ENCODE measurements around the gene AMIGO3. TPM values are rescaled to one million over a fixed set of nuclear protein-coding genes. Genes with fewer than 3 reads are reported as not detected.

Gene AMIGO3
- polyA plus RNA-seq, 1 donor, result 4.8 TPM

DNA sequence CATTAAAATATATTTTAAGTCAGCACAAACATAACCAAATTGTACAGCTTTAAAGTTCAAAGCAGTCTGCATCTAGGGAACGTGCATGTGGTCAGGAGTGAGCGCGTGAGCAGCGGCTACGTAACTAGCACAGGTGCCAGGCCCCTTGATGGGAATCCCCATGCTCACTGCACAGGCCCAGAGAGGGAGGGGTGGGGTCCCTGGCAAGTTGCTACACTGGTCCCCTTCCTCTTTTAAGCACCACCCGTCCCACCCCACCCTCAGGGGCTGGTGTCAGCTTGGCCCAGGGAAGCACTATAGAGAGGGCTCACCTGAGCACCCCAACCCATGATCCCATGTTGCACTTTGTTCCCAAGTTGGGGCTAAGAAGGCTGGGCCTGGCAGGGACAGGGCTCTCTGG is 5.1 kb upstream of the AMIGO3 start:
- DNase-seq, result no peak

DNA sequence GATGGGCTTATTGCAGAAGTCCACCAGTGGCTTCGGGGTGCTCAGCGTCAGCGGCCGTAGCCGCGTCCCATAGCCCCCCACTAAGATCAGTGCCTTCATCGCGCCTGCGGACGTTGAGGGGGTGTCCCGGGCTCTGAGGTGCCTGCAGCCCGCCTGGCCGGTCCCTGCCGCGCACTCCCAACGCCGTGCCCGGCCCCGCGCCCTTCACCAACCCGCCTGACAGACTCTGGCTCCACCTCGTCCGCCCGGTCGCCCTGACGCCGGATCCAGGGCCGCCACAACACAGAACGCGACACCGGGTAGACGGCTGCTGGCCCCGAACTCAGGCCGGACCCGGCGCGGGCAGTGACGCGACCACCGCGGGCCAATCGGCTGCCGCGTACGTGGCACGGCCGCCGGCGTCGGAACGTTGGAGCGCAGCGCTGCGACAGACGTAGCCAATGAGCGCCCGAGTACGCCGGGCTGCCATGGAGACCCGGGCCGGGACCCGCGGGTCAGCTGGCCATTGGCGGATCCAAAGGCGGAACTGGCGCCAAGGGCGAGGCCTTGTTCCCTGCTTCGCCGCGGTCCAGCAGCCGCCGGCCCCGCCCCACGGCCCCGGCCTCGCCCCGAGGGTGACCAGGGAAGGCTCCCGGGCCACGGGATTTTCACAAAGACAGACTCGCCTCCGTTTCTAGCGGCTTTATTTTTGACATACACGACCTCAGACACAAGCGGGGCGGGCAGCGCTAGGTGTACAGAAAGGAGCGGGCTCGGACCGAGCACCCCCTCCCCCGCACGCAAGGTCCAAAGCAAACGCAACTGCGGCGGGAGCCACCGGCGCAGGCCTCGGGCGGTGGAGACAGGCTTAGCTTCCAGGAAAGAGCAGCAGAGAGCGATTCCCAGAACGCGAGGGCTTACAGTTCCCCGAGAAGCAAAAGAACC is 4.4 kb upstream of the AMIGO3 start, which contains the start of gene GMPPB:
GMPPB (minus strand) TSS at position 324 of the 924 bp plus-strand sequence; CDS start at position 99, 225 bp downstream.
- DNase-seq, result peak; percentile 99

DNA sequence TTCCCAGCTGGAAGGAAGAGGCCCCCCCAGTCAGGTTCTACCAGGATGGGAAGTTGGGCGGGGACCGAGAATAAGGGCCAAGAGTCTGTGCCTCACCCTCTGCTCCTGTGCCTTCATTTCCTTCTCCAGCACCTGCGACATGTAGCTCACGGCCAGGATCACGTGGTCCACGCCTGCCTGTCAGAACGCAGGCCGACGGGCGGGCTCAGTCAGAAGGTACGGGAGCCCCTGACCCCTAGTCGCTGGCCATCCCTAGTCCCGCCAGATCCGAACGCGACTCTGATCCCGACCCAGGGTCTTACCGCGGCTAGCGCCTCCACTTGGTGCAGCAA is 3.8 kb upstream of the AMIGO3 start:
- DNase-seq, result no peak

DNA sequence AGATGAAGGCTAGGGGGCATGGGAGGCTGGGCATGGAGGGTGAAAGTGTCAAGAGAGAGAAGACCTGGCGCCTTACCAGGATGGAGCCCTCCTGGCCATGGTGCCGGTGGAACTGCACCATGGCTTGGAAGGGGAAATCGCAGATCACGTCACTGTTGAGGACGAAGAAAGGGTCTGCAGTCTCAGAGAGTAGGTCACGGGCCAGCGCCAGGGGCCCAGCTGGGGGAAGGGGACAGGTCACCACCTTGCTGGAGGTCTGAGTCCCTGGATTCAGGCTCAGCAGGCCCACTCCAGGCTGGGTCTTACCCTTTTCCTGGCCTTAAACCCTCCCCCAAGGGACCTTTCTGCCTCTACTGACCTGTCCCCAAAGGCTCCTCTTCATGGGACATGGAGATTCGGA is 3.4 kb upstream of the AMIGO3 start:
- DNase-seq, result no peak

DNA sequence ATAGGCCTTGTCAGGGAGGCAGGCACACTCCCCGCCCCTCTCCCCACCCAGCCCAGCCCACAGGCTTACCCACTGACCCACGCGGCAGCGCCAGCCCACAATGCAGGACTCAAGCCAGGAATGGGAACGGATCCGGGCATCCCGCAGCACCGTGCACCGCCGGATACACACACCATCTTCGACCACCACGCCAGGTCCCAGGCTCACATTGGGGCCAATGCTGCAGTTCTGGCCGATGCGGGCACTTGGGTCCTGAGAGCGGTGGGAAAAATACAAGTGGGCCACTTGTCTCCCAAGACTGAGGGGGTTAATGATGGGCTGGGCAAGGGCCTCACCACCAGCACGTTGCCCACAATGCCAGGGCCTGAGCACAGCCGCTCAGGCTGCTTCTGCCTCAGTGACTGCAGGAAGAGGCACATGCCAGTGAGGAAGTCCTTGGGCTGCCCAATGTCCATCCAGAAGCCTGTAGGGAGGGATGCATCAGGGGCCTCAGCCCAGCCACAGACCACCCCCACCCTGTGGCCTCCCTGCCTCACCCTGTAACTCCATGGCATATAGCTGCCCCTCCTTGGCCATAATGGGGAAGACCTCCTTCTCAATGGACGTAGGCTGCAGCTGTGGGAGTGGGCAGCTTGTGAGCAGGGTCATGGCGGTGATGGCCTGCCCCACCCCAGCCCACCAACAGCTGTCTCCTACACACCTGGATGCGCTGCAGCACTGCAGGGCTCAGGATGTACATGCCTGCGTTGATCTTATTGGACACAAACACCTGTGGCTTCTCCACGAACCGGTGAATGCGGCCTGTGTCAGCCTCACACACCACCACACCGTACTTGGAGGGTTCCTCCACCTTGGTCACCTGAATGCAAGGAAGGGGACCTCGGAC is 2.7 kb upstream of the AMIGO3 start:
- DNase-seq, result no peak

DNA sequence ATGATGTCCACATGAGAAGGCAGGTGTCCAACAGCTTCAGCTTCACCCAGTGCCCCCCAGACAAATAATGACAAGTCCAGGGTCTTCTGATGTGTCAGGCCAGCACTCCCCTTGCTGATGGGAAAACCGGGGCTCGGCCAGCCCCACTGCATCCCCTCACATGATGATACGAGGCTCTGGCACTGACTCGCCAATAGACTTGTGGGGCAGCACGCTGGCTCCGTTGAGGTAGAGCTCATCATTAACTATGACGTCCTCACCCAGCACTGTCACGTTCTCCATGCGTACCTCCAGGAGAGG is 2.1 kb upstream of the AMIGO3 start:
- no peak for DNase-seq

DNA sequence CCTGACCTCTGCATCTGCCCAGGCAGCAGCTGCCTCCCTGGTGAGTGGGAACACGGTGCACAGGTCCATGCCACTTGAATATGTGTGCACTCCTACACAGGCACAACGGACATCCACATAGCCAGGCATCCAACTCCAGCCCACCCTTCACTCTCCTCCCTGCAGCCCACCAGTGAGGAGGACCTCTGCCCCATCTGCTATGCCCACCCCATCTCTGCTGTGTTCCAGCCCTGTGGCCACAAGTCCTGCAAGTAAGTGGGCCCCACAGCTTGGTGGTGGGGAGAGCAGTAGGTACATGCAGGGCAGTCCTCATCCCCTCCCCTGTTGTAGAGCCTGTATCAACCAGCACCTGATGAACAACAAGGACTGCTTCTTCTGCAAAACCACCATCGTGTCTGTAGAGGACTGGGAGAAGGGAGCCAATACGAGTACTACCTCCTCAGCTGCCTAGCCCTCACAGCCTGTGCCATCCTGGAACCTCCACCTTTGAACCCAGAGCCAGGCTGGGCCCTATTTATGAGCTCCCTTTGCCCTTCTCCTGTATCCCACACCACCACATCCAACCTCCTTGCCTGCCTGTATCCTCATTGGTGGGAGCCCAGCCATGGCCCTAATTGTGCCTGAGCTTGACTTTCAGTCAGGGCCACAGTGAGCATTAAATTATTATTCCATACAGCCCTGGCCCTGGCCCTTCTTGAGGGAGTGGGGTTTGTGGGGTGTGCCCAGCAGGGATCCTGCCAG is 1.5 kb upstream of the AMIGO3 start:
- no peak for DNase-seq

DNA sequence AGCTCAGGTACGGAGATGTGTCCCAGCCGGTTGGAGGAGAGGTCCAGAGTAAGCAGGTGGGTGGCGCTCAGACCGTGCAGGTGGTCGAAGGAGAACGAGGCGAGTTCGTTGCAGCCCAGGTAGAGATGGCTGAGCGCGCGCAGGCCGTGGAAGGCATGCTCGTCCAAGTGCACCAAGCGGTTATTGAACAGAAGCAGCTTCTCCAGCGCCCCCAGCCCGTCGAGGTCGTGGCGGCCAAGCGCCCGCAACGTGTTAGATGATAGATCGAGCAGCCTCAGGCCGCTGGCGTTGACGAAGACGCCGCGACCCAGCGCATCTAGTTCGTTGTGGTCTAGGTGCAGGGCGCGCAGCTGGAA is 648 bp downstream of the AMIGO3 start:
- DNase-seq, result no peak

DNA sequence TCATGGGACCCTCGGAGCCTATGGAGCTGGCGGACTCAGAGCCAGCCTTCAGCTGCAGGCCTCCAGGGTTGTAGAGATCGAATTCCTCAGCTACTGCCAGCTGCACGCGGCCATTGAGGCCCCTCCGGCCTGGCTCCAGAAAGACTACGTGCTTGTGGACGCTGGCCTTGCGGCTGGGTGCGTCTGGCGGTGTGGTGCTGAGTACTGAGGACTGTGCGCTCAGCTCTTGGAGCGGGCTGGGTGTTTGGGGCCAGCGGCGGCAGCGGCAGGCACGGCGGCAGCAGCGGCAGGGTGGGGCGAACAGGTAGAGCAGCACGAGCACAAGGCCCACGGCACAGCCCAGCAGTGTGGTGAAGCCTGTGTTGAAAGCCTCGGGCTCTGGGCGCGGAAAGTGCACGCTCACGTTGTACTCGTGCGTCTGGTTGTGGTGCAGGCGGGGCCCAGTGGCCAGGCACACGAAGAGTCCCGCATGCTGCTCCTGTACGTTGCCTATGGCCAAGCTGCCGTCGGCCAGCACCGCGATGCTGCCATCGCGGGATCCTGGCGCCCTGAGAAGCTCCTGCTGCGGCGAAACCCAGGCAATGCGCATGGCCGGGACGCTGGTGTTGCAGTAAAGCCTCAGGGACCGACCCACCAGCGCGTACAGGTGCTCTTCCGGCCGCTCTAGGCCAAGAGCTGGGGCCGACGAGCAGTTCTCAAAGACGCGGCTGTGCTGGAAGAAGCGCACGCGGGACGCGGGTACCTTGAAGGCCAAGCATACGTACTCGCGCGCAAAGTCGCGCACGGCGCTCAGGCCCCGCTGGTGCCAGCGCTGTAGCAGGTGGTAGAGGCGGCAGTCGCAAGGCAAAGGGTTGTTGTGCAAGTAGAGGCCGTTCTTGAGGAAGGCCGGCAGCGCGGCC is 1.3 kb downstream of the AMIGO3 start:
- no peak for DNase-seq

DNA sequence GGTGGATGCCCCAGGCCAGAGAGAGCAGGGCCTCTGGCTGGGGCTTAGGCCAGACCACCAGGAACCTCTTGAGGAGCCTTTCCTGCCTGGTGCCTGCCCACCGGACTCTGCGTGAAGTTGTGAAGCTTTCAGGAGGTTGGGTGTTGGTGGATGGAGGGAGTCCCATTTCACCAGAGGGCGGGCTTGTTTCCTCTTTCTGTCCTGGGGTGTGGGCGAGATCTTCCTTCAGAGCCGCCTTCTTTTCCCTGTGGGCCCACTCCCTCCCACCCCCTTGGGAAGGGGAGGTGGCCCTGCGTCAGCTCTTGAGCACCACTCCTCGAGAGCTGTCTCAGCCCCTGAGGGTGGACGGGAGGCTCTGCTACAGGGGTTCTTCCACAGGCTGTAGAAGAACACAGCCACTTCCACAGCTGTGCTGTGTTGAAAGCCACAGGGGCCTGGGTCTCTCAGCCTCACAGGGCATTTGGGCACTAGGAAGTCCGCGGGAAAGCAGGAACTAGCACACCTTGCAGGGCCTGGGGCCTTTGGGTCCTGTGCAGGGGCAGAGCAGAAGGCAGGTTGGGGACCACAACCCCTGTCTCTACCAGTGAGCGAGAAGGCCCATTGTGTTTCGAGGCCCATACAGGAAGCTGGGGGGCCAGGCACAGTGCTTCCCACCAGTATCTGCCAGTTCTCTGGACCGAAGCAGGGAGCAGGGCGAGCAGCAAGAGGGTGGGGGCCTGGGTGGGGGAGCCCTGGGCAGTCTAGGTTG is 2.1 kb downstream of the AMIGO3 start:
- no peak for DNase-seq

DNA sequence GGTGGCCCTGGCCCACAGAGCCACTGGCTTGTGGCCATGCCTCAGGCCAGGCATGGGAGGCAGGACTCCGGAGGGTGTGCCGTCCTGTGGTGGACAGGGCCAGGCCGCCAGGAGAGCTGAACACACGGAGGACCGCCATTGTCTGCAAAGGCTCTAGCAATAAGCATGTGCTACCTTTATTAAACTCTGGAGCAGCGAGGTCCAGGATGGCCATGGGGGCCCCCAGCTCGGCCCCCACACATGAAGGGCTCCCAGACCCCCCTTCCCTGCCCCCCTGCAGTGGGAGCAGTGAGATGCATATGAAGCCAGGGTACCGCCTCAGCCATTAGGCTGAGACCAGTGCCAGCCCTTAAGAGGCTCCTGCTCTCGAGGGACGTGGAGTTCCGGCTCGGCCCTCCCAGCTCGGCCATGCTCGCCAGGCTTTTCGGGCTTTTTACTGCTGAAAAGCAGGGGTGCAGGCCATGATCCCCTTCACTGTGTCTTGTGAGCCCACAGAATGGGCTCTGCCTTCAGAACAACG is 2.7 kb downstream of the AMIGO3 start:
- DNase-seq, result no peak

DNA sequence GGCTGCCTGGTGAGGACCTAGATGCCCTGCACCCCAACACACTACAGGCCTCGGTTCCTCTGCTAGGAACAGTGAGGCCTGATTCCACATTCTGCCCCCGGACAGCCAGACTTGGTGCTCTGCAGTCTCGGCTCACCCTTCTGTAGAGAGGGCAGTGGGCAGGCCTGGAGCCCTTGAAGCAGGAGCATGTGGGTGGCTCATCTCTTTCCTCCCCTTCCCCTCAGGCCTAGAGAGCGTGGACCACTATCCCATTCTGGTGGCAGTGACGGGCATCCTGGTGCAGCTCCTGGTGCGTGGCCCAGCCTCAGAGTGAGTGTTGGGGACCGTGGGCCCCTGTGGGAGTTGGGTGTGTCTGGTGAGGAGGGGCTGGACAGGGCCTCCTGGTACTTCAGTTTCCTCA is 3.3 kb downstream of the AMIGO3 start:
- no peak for DNase-seq

DNA sequence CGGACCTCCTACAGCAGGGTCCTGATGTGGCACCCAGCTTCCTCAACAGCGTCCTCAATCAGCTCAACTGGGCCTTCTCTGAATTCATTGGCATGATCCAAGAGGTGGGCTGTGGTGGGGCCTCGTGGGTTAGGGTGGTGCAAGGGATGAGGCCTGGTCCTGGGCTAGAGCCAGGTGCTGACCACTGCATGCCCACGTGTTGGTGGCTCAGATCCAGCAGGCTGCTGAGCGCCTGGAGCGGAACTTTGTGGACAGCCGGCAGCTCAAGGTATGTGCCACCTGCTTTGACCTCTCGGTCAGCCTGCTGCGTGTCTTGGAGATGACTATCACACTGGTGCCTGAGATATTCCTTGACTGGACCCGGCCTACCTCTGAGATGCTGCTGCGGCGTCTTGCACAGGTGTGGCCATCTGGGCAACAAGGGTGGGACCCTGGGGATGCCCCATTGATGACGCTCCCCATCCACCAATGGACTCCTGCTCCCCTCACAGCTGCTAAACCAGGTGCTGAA is 3.8 kb downstream of the AMIGO3 start:
- no peak for DNase-seq

DNA sequence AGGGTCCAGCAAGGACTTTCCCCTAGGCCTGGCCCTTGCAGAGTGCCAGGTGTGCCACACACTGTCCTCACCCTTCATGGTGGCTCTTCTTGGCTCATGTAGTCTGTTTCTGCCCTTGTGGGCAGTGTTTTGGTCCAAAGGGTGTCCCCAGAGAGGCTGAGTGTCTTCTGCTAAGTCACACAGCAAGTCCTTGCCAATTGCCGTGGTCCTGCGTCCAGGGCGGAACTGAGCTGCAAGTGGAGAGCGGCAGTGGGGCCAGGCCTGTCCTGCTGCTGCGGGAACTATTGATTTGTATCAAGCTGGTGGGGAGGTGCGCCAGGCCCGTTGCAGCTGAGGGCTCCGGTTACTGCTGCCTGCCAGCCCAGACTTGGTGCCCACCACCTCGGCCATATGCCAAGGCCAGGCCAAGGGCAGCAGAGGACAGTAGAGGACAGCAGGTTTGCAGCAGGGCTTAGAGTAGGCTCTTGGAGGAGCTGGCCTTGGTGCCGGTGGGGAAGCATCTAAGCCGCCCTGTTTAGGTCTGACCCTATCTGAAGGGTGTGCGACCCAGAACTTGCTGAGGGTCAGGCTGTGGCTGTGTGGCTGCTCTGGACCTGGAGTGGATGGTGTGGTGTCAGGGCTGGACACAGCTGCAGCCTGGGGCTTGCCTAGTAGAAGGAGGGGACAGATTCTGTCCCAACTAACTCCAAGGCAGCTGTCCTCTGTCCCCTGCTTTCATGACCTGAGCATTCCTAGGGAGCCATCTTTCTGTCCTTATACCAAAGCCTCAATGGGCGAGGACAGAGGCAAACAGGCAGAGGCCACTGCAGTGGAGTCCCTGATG is 4.5 kb downstream of the AMIGO3 start:
- DNase-seq, result no peak

DNA sequence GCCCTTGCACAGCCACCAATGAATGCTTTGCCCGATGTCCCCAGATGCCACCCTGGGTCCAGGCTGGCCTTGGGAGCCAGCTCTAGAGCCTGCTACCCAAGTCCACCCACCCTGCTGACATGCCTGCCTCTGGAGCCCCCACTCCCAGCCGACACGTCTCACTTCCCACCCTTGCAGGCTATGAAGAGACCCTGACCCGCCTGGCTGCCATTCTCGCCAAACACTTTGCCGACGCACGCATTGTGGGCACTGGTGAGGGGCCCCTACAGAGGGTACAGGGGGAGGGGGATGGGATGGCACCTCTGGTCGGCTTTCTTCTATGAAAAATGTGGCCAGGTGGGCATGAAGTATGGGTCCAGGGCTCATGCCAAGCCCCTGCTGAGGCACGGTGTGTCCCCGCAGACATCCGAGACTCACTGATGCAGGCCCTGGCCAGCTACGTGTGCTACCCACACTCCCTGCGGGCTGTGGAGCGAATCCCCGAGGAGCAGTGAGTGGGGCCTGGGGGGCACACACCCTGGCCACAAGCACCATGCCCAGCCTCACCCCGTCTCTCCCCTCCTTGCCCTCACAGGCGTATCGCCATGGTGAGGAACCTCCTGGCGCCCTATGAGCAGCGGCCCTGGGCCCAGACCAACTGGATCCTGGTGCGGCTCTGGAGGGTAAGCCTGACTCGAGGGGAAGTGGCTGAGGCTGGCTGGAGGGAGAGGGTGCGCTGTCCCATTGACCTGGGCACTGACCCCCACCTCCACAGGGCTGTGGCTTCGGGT is 6.0 kb downstream of the AMIGO3 start:
- no peak for DNase-seq

DNA sequence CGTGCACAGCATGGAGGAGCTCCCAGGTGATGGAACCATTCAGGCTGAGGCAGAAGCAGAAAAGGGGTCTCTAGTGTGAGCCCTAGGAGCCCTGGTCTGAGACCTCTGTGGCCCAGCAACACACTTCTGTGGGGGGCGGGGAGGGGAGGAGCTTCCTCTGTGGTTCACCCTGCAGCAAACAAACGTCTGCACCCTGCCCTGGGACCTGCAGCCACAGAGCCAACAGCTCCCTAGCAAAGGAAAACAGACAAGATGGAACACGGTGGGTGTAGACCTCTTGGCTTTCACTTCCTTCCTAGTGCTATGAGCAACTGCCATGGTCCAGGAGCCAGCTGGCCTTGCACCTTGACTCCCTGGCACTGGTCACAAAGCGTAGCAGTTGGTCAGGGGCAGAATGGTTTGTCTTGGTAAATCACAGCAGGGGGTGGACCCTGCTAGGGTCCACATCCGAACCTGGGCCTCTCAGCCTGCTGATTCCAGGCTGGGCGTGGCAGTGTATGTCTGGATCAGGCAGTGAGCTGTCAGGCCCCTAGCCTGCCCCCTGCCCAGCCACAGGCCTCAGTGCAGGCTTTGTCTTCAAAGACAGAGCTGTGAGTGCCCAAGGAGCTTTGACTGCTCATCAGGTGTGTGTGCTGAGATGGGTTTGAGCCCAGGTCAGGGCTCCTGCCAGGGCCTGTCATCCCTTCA is 6.7 kb downstream of the AMIGO3 start:
- DNase-seq, result no peak

DNA sequence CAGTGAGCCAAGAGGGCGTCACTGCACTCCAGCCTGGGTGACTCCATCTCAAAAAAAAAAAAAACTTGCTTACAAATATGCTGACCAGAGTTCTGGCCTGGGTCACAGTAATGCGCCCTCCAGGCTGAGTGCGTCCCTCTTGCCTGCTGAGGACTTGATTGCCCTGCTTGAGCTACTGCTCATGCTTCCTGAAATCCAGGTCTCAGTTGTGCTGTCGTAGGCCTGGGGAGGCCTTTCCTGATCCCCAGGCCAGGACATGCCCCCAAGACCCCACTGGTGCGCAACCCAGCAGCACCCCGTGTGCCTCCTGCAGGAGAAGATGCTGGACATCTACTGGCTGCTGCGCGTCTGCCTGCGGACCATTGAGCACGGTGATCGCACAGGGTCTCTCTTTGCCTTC is 7.3 kb downstream of the AMIGO3 start:
- DNase-seq, result no peak

DNA sequence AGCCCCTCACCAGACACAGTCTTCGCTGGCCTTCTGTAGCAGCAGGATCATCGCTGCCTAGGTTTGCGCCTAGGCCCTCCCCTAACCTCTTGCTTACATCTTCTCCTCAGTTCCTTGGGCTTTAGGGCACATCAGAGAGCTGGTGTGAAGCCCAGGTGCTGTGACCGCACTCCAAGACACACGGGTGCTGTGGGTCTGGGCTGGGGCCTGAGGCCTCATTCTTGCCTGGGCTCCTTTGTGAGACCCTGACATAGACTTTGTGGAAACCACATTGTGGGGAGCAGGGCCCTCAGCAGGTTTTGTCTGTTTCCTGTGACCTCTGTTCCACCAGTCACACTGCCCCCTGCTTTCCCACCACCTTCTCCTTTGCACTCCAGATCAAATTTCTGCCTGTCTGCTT is 8.0 kb downstream of the AMIGO3 start:
- no peak for DNase-seq

DNA sequence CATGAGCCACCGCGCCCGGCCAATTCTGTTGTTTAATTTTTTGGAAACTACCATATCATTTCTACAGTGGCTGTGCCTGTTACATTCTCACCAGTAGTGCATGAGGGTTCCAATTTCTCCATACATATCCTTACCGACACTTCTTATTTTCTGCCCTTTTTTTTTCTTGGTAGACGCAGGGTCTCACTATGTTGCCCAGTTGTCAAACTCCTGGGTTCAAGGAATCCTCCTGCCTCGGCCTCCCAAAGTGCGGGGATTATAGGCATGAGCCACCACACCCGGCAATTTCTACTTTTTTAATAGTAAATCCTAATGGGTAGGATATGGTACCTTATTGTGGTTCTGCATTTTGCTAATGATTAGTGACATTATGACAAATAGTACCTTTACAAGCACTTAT is 9.6 kb downstream of the AMIGO3 start:
- DNase-seq, result no peak
